Neural cell (in vitro differentiated cells): Measurements from ENCODE around the gene DENND6A. TPM values are rescaled to one million over a fixed set of nuclear protein-coding genes. Genes with fewer than 3 reads are reported as not detected.

Source experiments
- H2AFZ ChIP-seq: fragments of 200-600, 300-800 bp; sonication (generic), shearing (Covaris generic); 2 replicates; pipeline ENCODE4 v1.6.0; 2014; ENCODE audit warnings: low read depth, mild to moderate bottlenecking, antibody characterized with exemption, low read length, moderate library complexity
- H3F3A ChIP-seq: fragments of 200-600 bp; shearing (Covaris generic); 2 replicates; pipeline ENCODE4 v1.6.1; 2016; ENCODE audit warnings: mild to moderate bottlenecking, moderate library complexity, mixed read lengths, antibody characterized with exemption, low read length; ENCODE audit not compliant: insufficient read depth, poor library complexity, severe bottlenecking
- H3K27ac ChIP-seq: fragments of 200-600, 300-800 bp; sonication (generic), shearing (Covaris generic); 2 replicates; pipeline ENCODE4 v1.5.1; 2014; ENCODE audit warnings: mild to moderate bottlenecking, low read length, moderate library complexity
- H3K27me3 ChIP-seq: fragments of 300-800, 200-600 bp; sonication (generic), shearing (Covaris generic); 2 replicates; pipeline ENCODE4 v1.6.0; 2014; ENCODE audit warnings: mild to moderate bottlenecking, low read depth, low read length, moderate library complexity; ENCODE audit not compliant: insufficient read depth
- H3K36me3 ChIP-seq: fragments of 300-800, 200-600 bp; sonication (generic), shearing (Covaris generic); 2 replicates; pipeline ENCODE4 v1.5.1; 2014; ENCODE audit warnings: mild to moderate bottlenecking, antibody characterized with exemption, low read length, moderate library complexity; ENCODE audit not compliant: insufficient read depth
- H3K4me2 ChIP-seq: fragments of 300-800, 200-600 bp; sonication (generic), shearing (Covaris generic); 2 replicates; pipeline ENCODE4 v1.6.0; 2014; ENCODE audit warnings: mild to moderate bottlenecking, low read length
- H3K4me3 ChIP-seq: fragments of 300-800, 200-600 bp; sonication (generic), shearing (Covaris generic); 2 replicates; pipeline ENCODE4 v1.5.1; 2014; ENCODE audit warnings: mild to moderate bottlenecking, low read length, moderate library complexity
- H3K79me2 ChIP-seq: fragments of 200-600 bp; shearing (Covaris generic); replicated peaks from 2 replicates; pipeline ENCODE4 v1.6.0; 2014; ENCODE audit warnings: mild to moderate bottlenecking, low read length, moderate library complexity; ENCODE audit not compliant: insufficient read depth
- H3K9ac ChIP-seq: fragments of 300-800, 200-600 bp; sonication (generic), shearing (Covaris generic); 2 replicates; pipeline ENCODE4 v1.6.1; 2016; ENCODE audit warnings: mild to moderate bottlenecking, low read length, mixed read lengths
- H3K9me2 ChIP-seq: fragments of 200-600 bp; shearing (Covaris generic); 2 replicates; pipeline ENCODE4 v1.6.1; 2016; ENCODE audit warnings: mild to moderate bottlenecking, low read length, mixed read lengths; ENCODE audit not compliant: insufficient read depth
- H3K9me3 ChIP-seq: fragments of 200-600, 300-800 bp; sonication (generic), shearing (Covaris generic); 2 replicates; pipeline ENCODE4 v1.6.1; 2016; ENCODE audit warnings: mild to moderate bottlenecking, mixed run types, low read length, moderate library complexity, mixed read lengths
- H4K20me1 ChIP-seq: fragments of 200-600 bp; shearing (Covaris generic); 2 replicates; pipeline ENCODE4 v1.6.1; 2016; ENCODE audit warnings: mild to moderate bottlenecking, mixed run types; ENCODE audit not compliant: insufficient read depth
- CTCF ChIP-seq: fragments of 450-650 bp; IDR thresholded peaks from 2 replicates; pipeline ENCODE4 v1.5.1; 2014; ENCODE audit warnings: antibody characterized with exemption, mild to moderate bottlenecking, moderate library complexity; ENCODE audit not compliant: poor library complexity, severe bottlenecking
- EP300 ChIP-seq: fragments of 450-650 bp; conservative IDR thresholded peaks from 2 replicates; pipeline ENCODE4 v1.6.1; 2014; ENCODE audit warnings: antibody characterized with exemption, mild to moderate bottlenecking, moderate library complexity; ENCODE audit not compliant: poor library complexity, severe bottlenecking
- EZH2 ChIP-seq: fragments of 200-600, 300-800 bp; shearing (Covaris generic), sonication (generic); IDR thresholded peaks from 2 replicates; pipeline ENCODE4 v1.6.1; 2014; ENCODE audit warnings: antibody characterized with exemption, low read length, borderline replicate concordance, mild to moderate bottlenecking; ENCODE audit not compliant: insufficient read depth, poor library complexity, severe bottlenecking
- MXI1 ChIP-seq: fragments of 450-650 bp; conservative IDR thresholded peaks from 2 replicates; pipeline ENCODE4 v1.6.1; 2014; ENCODE audit warnings: antibody characterized with exemption, mild to moderate bottlenecking; ENCODE audit not compliant: poor library complexity, severe bottlenecking
- POLR2AphosphoS5 ChIP-seq: IDR thresholded peaks from 2 replicates; pipeline ENCODE4 v1.6.1; 2012
- RAD21 ChIP-seq: fragments of 450-650 bp; conservative IDR thresholded peaks from 2 replicates; pipeline ENCODE4 v1.6.1; 2014; ENCODE audit warnings: antibody characterized with exemption, mild to moderate bottlenecking, moderate library complexity
- REST ChIP-seq: IDR thresholded peaks from 2 replicates; pipeline ENCODE4 v1.6.1; 2012; ENCODE audit warnings: borderline replicate concordance
- SMC3 ChIP-seq: fragments of 450-650 bp; conservative IDR thresholded peaks from 2 replicates; pipeline ENCODE4 v1.6.1; 2014; ENCODE audit warnings: antibody characterized with exemption, mild to moderate bottlenecking, moderate library complexity; ENCODE audit not compliant: poor library complexity
- TAF1 ChIP-seq: IDR thresholded peaks from 2 replicates; pipeline ENCODE4 v1.6.1; 2012; ENCODE audit warnings: low read depth
- polyA plus RNA-seq: library from polyadenylated mRNA; depleted of rRNA; stranded (reverse); fragments of >200 nt; gene quantifications from 2 replicates; pipeline ENCODE4 v1.2.3, GENCODE V29; 2014

The DENND6A gene
- polyA plus RNA-seq, 1 donor from 2014 or later: 24.0 TPM

GRCh38 chr3:57688291-57688690 lies 4.6 kb downstream of the DENND6A start:
- H3K4me3 ChIP-seq: no peak overlapping the region
- H3F3A ChIP-seq: no peaks in the 10 kb centered on the region
- H3K4me2 ChIP-seq: no peak overlapping the region
- no peaks in the 10 kb centered on the region for H3K9me3 ChIP-seq
- TF ChIP-seq SMC3 (no peak), MXI1 (no peak), TAF1 (no peak), CTCF (no peak), REST (no peak), EZH2 (no peak), RAD21 (no peak), POLR2AphosphoS5 (no peak), EP300 (no peak)
- no peaks in the 10 kb centered on the region for H3K9me2 ChIP-seq
- no peak overlapping the region for H2AFZ ChIP-seq
- no peaks in the 10 kb centered on the region for H3K27me3 ChIP-seq
- no peak overlapping the region for H3K9ac ChIP-seq
- no peaks in the 10 kb centered on the region for H4K20me1 ChIP-seq
- H3K79me2 ChIP-seq: peaks cover 50% of the 10 kb centered on the region
- H3K36me3 ChIP-seq: no peaks in the 10 kb centered on the region
- no peak overlapping the region for H3K27ac ChIP-seq

GRCh38 chr3:57683286-57683685 lies 9.6 kb downstream of the DENND6A start:
- H3K79me2 ChIP-seq: peaks cover 21% of the 10 kb centered on the region
- no peak overlapping the region for H3K9ac ChIP-seq
- H3K9me3 ChIP-seq: no peaks in the 10 kb centered on the region
- no peak overlapping the region for H3K4me3 ChIP-seq
- no peaks in the 10 kb centered on the region for H3F3A ChIP-seq
- H3K36me3 ChIP-seq: peaks cover 9% of the 10 kb centered on the region
- no peak overlapping the region for H2AFZ ChIP-seq
- no peak overlapping the region for H3K27ac ChIP-seq
- TF ChIP-seq POLR2AphosphoS5 (no peak), MXI1 (no peak), EZH2 (no peak), SMC3 (no peak), REST (no peak), CTCF (no peak), RAD21 (no peak), EP300 (no peak), TAF1 (no peak)
- no peaks in the 10 kb centered on the region for H4K20me1 ChIP-seq
- H3K4me2 ChIP-seq: no peak overlapping the region
- H3K27me3 ChIP-seq: no peaks in the 10 kb centered on the region
- no peaks in the 10 kb centered on the region for H3K9me2 ChIP-seq
